SU-DHL-6 (cell line): ENCODE measurements around the gene SUGCT.

Experiments used
- H2AFZ ChIP-seq: fragments of 200-600 bp; sonication (generic); 2 replicates; pipeline ENCODE4 v1.6.1; 2014; ENCODE audit warnings: low read depth, mild to moderate bottlenecking, moderate library complexity, mixed read lengths, antibody characterized with exemption, low read length; ENCODE audit not compliant: severe bottlenecking
- H3F3A ChIP-seq: fragments of 200-600 bp; shearing (Covaris generic); 2 replicates; pipeline ENCODE4 v1.6.0; 2016; ENCODE audit warnings: antibody characterized with exemption, mild to moderate bottlenecking; ENCODE audit not compliant: insufficient read depth
- H3K27ac ChIP-seq: fragments of 200-600 bp; sonication (generic); 2 replicates; pipeline ENCODE4 v1.5.1; 2016; ENCODE audit warnings: low read depth, mild to moderate bottlenecking, low read length, moderate library complexity, mixed read lengths
- H3K27me3 ChIP-seq: fragments of 200-600 bp; sonication (generic), shearing (Covaris generic); 2 replicates; pipeline ENCODE4 v1.6.0; 2014; ENCODE audit warnings: mild to moderate bottlenecking, low read length
- H3K36me3 ChIP-seq: fragments of 200-600 bp; sonication (generic); 2 replicates; pipeline ENCODE4 v1.6.1; 2014; ENCODE audit warnings: mild to moderate bottlenecking, low read length, mixed read lengths
- H3K4me2 ChIP-seq: fragments of 300-600, 200-600 bp; shearing (Covaris generic), sonication (generic); 2 replicates; pipeline ENCODE4 v1.6.0; 2014; ENCODE audit warnings: low read length, low read depth, mild to moderate bottlenecking; ENCODE audit not compliant: poor library complexity, severe bottlenecking
- H3K4me3 ChIP-seq: fragments of 200-600 bp; sonication (generic); 2 replicates; pipeline ENCODE4 v1.5.1; 2014; ENCODE audit warnings: antibody characterized with exemption, low read length, mild to moderate bottlenecking, mixed read lengths; ENCODE audit not compliant: insufficient read depth, poor library complexity, severe bottlenecking
- H3K79me2 ChIP-seq: fragments of 200-600 bp; sonication (generic); 2 replicates; pipeline ENCODE4 v1.6.1; 2014; ENCODE audit warnings: mild to moderate bottlenecking, low read length, moderate library complexity; ENCODE audit not compliant: insufficient read depth
- H3K9ac ChIP-seq: fragments of 200-600 bp; sonication (generic); 2 replicates; pipeline ENCODE4 v1.7.0; 2014; ENCODE audit warnings: mild to moderate bottlenecking, low read length
- H3K9me2 ChIP-seq: fragments of 200-600 bp; sonication (generic); replicated peaks from 2 replicates; pipeline ENCODE4 v1.6.1; 2014; ENCODE audit warnings: low read length; ENCODE audit not compliant: insufficient read depth
- H3K9me3 ChIP-seq: fragments of 200-600 bp; sonication (generic); 2 replicates; pipeline ENCODE4 v1.6.1; 2014; ENCODE audit warnings: low read length, mixed read lengths; ENCODE audit not compliant: insufficient read depth
- H4K20me1 ChIP-seq: fragments of 200-600 bp; sonication (generic); 2 replicates; pipeline ENCODE4 v1.6.1; 2014; ENCODE audit warnings: low read depth, mild to moderate bottlenecking, antibody characterized with exemption, low read length, moderate library complexity, mixed read lengths
- CTCF ChIP-seq: fragments of 200-600 bp; sonication (generic); IDR thresholded peaks from one replicate; pipeline ENCODE4 v1.5.1; 2017; ENCODE audit warnings: antibody characterized with exemption, mild to moderate bottlenecking, low read length, moderate library complexity; ENCODE audit not compliant: insufficient read depth, poor library complexity, severe bottlenecking
- EZH2phosphoT487 ChIP-seq: fragments of 200-600 bp; sonication (generic), shearing (Covaris generic); conservative IDR thresholded peaks from 2 replicates; pipeline ENCODE4 v1.6.1; 2018; ENCODE audit warnings: mild to moderate bottlenecking, antibody characterized with exemption, low read length, moderate library complexity, mixed read lengths

Gene SUGCT

GRCh38 chr7:40798613-40799012, 663.8 kb downstream of the SUGCT start:
- H3K9me3 ChIP-seq: no peaks in the 10 kb centered on the region
- H3K9ac ChIP-seq: no peak overlapping the region
- no peak overlapping the region for H2AFZ ChIP-seq
- H3K27ac ChIP-seq: no peak overlapping the region
- H3K36me3 ChIP-seq: no peaks in the 10 kb centered on the region
- H3K79me2 ChIP-seq: no peaks in the 10 kb centered on the region
- H3K9me2 ChIP-seq: no peaks in the 10 kb centered on the region
- peaks cover 15% of the 10 kb centered on the region; the same call in 1 of the 2 replicates for H3F3A ChIP-seq
- H3K4me2 ChIP-seq: no peak overlapping the region
- no peaks in the 10 kb centered on the region for H3K27me3 ChIP-seq
- H3K4me3 ChIP-seq: no peak overlapping the region
- no peaks in the 10 kb centered on the region for H4K20me1 ChIP-seq
- TF ChIP-seq EZH2phosphoT487: no peak
- no peak for TF ChIP-seq CTCF

GRCh38 chr7:40799493-40800403, 664.9 kb downstream of the SUGCT start:
- Histone ChIP-seq H4K20me1 (no peaks in the 10 kb centered on the region), H3K4me2 (no peak overlapping the region), H3K9me2 (no peaks in the 10 kb centered on the region), H2AFZ (no peak overlapping the region), H3K9me3 (no peaks in the 10 kb centered on the region), H3K27ac (no peak overlapping the region), H3K79me2 (no peaks in the 10 kb centered on the region), H3K9ac (no peak overlapping the region), H3F3A (peaks cover 21% of the 10 kb centered on the region; the same call in 1 of the 2 replicates), H3K27me3 (no peaks in the 10 kb centered on the region), H3K36me3 (no peaks in the 10 kb centered on the region), H3K4me3 (no peak overlapping the region)
- TF ChIP-seq EZH2phosphoT487 (no peak), CTCF (no peak)

GRCh38 chr7:40800771-40801170, 666.0 kb downstream of the SUGCT start:
- H3K79me2 ChIP-seq: no peaks in the 10 kb centered on the region
- no peaks in the 10 kb centered on the region for H3K36me3 ChIP-seq
- no peak overlapping the region for H3K4me2 ChIP-seq
- peak overlapping the region; percentile 37 for H3K9ac ChIP-seq
- no peaks in the 10 kb centered on the region for H3K9me3 ChIP-seq
- TF ChIP-seq CTCF (no peak), EZH2phosphoT487 (no peak)
- H3F3A ChIP-seq: peaks cover 25% of the 10 kb centered on the region
- H2AFZ ChIP-seq: peak overlapping the region; percentile 88
- H4K20me1 ChIP-seq: no peaks in the 10 kb centered on the region
- no peak overlapping the region for H3K4me3 ChIP-seq
- H3K27me3 ChIP-seq: no peaks in the 10 kb centered on the region
- peak overlapping the region; percentile 63; the same call in 1 of the 2 replicates for H3K27ac ChIP-seq
- no peaks in the 10 kb centered on the region for H3K9me2 ChIP-seq
